Ishikawa (cell line): ENCODE data around the gene SYT3.

Source experiments
- CEBPB ChIP-seq: IDR thresholded peaks from 2 replicates; pipeline ENCODE4 v1.6.1; 2012
- CREB1 ChIP-seq: IDR thresholded peaks from 2 replicates; pipeline ENCODE4 v1.6.1; 2012; ENCODE audit warnings: low read depth
- EGR1 ChIP-seq: IDR thresholded peaks from 2 replicates; pipeline ENCODE4 v1.6.1; 2012
- EP300 ChIP-seq: IDR thresholded peaks from 2 replicates; pipeline ENCODE4 v1.6.1; 2012; ENCODE audit warnings: borderline replicate concordance
- FOXM1 ChIP-seq: IDR thresholded peaks from 2 replicates; pipeline ENCODE4 v1.6.1; 2012; ENCODE audit warnings: low read depth, borderline replicate concordance
- NFIC ChIP-seq: IDR thresholded peaks from 2 replicates; pipeline ENCODE4 v1.6.1; 2012
- RAD21 ChIP-seq: IDR thresholded peaks from 2 replicates; pipeline ENCODE4 v1.6.1; 2012; ENCODE audit warnings: low read depth
- TAF1 ChIP-seq: IDR thresholded peaks from 2 replicates; pipeline ENCODE4 v1.6.1; 2012; ENCODE audit warnings: low read depth, mild to moderate bottlenecking
- TCF12 ChIP-seq: IDR thresholded peaks from 2 replicates; pipeline ENCODE4 v1.6.1; 2012; ENCODE audit warnings: low read depth
- TEAD4 ChIP-seq: IDR thresholded peaks from 2 replicates; pipeline ENCODE4 v1.6.1; 2012
- YY1 ChIP-seq: IDR thresholded peaks from 2 replicates; pipeline ENCODE4 v1.6.1; 2012; ENCODE audit warnings: low read depth
- ZBTB7A ChIP-seq: IDR thresholded peaks from 2 replicates; pipeline ENCODE4 v1.6.1; 2012; ENCODE audit warnings: low read depth
- TF ChIP-seq, protein P1 (sequence below): IDR thresholded peaks from 2 replicates; pipeline ENCODE4 v1.6.1; 2012; ENCODE audit warnings: low read depth, mild to moderate bottlenecking
- TF ChIP-seq, protein P2 (sequence below): IDR thresholded peaks from 2 replicates; pipeline ENCODE4 v1.6.1; 2012
- TF ChIP-seq, protein P3 (sequence below): IDR thresholded peaks from 2 replicates; pipeline ENCODE4 v1.6.1; 2012

Gene SYT3

DNA sequence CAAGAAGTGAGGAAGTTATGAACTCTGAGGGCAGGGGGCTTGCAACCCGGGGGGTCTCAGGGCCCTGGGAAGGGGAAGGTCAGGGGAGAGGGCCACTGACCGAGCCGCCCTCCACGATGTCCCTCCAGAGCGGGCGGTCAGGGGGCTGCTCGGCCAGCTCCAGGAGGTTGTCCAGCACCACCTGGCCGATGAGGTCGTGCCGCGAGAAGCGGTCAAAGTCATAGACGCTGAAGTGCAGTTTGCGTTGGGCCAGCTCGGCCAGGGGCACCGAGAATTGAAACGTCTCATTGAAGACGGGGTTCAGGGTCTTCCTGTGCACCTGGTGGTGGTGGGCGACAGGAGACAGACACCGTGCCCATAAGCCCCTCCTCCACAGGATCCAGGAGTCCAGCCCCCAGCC, 10.5 kb downstream of the SYT3 start:
- TF ChIP-seq TEAD4: no peak

DNA sequence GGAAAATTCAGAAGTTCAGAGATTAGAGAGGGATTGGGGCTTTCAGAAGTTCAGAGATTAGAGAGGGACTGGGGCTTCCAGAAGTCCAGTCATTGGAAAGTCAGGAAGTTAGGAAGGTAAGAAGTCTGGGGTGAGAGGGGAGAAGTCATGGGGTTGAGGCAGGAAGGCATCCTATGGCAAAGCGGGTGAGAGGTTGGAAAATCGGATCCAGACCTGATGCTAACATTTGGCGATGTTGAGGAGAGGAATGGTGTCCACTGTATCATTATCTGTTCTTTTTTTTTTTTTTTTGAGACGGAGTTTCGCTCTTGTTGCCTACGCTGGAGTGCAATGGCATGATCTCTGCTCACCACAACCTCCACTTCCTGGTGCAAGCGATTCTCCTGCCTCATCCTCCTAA, 11.1 kb downstream of the SYT3 start:
- no peak for TF ChIP-seq NFIC
- TF ChIP-seq CEBPB: no peak
- TF ChIP-seq, protein P1, sequence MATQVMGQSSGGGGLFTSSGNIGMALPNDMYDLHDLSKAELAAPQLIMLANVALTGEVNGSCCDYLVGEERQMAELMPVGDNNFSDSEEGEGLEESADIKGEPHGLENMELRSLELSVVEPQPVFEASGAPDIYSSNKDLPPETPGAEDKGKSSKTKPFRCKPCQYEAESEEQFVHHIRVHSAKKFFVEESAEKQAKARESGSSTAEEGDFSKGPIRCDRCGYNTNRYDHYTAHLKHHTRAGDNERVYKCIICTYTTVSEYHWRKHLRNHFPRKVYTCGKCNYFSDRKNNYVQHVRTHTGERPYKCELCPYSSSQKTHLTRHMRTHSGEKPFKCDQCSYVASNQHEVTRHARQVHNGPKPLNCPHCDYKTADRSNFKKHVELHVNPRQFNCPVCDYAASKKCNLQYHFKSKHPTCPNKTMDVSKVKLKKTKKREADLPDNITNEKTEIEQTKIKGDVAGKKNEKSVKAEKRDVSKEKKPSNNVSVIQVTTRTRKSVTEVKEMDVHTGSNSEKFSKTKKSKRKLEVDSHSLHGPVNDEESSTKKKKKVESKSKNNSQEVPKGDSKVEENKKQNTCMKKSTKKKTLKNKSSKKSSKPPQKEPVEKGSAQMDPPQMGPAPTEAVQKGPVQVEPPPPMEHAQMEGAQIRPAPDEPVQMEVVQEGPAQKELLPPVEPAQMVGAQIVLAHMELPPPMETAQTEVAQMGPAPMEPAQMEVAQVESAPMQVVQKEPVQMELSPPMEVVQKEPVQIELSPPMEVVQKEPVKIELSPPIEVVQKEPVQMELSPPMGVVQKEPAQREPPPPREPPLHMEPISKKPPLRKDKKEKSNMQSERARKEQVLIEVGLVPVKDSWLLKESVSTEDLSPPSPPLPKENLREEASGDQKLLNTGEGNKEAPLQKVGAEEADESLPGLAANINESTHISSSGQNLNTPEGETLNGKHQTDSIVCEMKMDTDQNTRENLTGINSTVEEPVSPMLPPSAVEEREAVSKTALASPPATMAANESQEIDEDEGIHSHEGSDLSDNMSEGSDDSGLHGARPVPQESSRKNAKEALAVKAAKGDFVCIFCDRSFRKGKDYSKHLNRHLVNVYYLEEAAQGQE: no peak
- no peak for TF ChIP-seq EP300
- no peak for TF ChIP-seq YY1
- no peak for TF ChIP-seq TAF1
- TF ChIP-seq TCF12: no peak
- no peak for TF ChIP-seq TEAD4
- no peak for TF ChIP-seq CREB1
- TF ChIP-seq, protein P2, sequence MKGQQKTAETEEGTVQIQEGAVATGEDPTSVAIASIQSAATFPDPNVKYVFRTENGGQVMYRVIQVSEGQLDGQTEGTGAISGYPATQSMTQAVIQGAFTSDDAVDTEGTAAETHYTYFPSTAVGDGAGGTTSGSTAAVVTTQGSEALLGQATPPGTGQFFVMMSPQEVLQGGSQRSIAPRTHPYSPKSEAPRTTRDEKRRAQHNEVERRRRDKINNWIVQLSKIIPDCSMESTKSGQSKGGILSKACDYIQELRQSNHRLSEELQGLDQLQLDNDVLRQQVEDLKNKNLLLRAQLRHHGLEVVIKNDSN: no peak
- no peak for TF ChIP-seq ZBTB7A
- TF ChIP-seq EGR1: no peak
- TF ChIP-seq RAD21: no peak
- TF ChIP-seq, protein P3, sequence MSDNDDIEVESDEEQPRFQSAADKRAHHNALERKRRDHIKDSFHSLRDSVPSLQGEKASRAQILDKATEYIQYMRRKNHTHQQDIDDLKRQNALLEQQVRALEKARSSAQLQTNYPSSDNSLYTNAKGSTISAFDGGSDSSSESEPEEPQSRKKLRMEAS: no peak
- TF ChIP-seq FOXM1: no peak

DNA sequence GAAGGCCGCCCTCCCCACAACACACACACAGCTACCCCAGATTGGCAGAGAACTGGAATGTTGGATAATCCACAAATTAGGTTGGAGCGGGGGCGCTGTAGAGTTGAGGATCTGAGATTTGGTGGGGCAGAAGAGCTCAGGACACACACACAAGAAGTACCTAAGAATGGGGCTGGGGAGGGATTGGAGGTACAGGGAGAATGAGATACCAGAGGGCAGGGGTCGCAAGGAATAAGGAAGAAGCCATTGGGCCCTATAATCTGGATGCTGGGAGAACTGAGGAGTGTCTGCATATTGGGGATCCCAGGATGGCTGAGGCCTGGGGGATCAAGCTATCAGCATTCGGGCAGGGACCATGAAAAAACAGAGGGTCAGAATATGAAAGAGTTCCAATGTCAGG, 11.5 kb downstream of the SYT3 start:
- TF ChIP-seq TCF12: no peak
- TF ChIP-seq TAF1: no peak
- TF ChIP-seq, protein P3: no peak
- TF ChIP-seq, protein P2: no peak

DNA sequence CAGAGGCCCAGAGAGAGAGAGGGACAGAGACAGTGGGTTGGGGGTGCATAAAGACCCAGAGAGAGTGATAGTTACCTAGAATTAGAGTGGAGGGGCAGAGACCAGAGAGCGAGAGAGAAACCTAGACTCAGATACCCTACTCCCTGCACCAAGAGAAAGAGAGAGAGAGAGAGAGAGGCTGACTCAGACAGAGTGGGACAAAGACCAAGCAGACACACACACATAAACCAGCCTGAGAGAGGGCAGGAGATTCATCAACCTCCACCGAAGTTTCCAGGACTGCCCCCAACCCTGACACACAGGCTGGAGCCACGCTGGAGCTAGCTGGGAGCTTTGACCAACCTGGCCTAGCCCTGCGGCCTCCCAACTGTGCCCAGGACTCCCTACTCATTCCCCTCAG, 12.9 kb downstream of the SYT3 start:
- TF ChIP-seq, protein P3: no peak
- TF ChIP-seq CEBPB: no peak
- TF ChIP-seq YY1: no peak
- TF ChIP-seq EP300: no peak
- TF ChIP-seq TAF1: no peak
- TF ChIP-seq CREB1: no peak
- TF ChIP-seq, protein P2: no peak
- TF ChIP-seq, protein P1: no peak
- no peak for TF ChIP-seq RAD21
- TF ChIP-seq FOXM1: no peak
- no peak for TF ChIP-seq TEAD4
- no peak for TF ChIP-seq NFIC
- TF ChIP-seq TCF12: no peak
- no peak for TF ChIP-seq ZBTB7A
- no peak for TF ChIP-seq EGR1

DNA sequence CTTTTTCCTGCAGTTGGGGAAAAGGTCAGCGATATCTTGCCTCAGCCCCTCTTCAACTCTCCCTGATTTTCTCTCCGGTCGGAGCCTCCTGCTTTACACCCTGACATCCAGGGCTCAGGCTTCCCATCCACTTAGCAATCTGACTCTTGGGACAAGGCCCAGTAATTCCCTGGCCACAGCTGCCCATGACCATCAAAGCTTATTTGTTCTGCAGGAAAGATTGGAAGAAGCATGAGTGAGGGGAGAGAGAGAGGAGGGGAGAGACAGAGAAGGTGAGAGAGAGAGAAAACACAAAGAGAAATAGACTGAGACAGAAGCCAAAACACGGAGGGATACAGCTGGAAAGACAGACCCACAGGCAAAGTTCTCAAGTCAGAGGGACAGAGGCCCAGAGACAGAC, 13.7 kb downstream of the SYT3 start:
- TF ChIP-seq, protein P1: no peak
- TF ChIP-seq CEBPB: no peak
- no peak for TF ChIP-seq NFIC
- TF ChIP-seq ZBTB7A: no peak
- TF ChIP-seq, protein P3: no peak
